RPMI7951 (cell line): ENCODE data around the gene MAGI2. TPM values are rescaled to one million over a fixed set of nuclear protein-coding genes. Genes with fewer than 3 reads are reported as not detected.

Experiments used
- DNase-seq: peaks from one replicate; pipeline ENCODE4 v3.0.0-alpha.2; 2012; ENCODE audit warnings: low read depth
- total RNA-seq: library from RNA; depleted of rRNA; stranded (reverse); fragments of >200 nt; shearing (Covaris generic); gene quantifications from 2 replicates; pipeline ENCODE4 v1.2.3, GENCODE V29; 2014

MAGI2 gene
- total RNA-seq, 1 experiment from 2014 or later: 1.1 TPM

DNA sequence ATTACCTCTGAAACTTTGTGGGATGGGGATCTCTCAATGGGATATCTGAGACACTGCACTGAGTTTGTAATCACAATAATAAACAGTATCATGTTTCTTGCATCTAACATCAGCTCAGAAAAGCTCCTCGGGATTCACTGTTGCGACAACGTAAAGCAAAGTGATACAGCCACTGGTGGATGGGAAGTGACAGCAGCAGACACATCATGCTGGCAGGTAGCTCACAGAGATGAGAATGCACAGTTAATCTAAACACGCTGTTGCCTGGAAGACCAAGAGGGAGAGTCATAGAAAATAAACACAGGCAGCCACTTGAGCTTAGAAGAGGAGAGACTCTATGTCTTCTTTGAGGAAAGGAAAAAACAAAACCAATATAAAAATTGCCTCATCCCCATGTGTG lies 513.8 kb downstream of the MAGI2 start:
- no peak for DNase-seq

DNA sequence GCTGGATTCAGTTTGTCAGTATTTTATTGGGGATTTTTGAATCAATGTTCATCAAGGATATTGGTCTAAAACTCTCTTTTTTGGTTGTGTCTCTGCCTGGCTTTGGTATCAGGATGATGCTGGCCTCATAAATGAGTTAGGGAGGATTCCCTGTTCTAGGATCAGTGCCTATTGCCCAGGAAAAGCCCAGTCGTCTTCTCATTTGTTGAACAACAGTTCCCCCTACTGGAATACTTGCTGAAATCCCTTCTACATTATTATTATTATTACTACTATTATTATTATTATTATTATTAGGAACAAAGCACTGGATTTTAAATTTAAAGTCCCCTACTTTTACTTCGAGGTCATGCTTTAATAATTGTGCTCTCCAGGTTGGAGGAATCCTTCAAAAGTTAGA lies 528.9 kb downstream of the MAGI2 start:
- DNase-seq: no peak

DNA sequence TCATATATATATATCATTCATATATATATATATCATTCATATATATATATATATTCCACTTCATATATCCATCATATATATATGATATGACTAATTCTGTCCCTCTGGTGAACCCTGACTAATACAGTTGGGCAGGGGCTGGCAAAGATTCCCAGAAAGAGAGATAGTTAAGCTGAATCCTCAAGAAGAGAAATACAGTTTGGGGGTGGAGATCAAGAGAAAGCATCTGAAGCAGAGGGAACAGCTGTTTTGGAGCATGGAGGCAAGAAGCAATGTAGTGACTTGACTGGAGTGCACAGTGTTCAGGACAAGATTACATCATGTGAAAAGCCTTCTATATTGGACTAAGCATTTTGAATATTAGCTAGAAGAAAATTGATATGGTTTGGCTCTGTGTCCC lies 540.7 kb downstream of the MAGI2 start:
- DNase-seq: no peak

DNA sequence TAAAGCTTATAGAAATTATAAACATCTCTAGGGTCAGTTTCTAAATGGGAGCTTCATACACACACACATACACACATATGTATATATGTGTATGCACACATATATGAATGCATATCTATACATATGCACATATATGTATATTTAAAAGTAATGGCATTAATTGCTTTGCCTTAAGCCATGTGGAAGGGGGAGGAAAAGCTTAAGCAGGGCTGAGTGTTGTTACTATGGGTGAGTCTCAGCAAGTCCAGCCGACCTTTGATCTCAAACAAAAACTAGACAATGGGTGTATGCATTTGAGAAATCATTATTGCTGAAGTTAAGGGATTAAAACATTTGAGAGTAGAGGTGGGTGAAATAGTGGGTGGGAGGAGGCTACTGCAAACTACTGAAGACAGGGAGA lies 546.7 kb downstream of the MAGI2 start:
- DNase-seq: no peak

DNA sequence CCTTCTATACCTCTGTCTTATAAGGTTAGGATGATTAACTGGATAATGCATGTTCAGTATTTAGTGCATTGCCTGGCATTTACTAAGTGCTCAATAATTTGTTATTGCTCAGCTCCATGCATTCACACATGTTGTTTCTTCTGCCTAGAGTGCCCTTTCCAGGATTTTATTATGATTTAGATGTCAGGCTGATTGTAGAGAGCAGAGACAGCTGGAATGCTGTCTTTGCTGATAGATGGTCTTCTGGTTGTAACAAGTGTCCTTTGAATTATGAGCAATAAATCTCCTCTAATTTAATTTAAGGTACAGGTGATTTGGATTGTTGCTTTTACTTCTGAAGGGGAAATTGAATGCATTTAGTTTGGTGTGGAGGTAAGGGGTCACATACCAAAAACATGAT lies 548.0 kb downstream of the MAGI2 start:
- DNase-seq: no peak

DNA sequence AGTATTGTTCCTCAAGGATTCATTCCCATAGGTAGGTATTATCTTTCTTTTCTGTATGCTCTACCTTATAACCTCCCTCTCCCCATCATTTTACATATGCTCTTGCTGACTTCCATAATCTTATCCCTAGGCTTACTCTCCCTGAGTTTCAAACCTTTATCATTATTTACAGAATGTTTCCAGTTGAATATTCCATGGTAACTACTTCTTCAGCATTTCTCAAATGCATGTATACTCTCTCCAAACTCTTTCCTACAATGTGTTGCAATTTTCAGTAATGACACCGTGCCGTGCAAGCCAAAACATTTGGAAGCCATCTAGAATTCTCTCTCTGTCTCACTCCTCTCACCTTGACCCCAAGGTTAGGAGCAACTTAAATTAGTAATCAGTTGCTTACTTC lies 548.5 kb downstream of the MAGI2 start:
- no peak for DNase-seq

DNA sequence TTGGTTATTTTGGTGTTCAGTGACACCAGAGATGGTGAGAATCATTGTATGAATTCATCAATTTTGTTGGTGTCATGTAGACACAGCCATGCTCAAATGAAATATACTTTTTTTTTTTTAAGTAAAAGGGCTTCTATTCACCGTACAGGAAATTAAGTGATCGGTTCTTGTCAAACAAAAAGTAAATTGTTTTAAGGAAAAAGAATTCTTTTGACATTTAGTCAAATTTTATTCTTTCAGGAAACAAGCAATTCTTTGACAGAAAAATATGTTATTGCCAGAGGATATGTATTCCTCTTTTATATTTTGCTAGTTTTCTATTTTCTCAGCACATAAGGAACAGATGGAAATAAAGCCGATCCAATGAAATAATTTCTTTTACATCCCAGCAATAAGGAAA lies 551.9 kb downstream of the MAGI2 start:
- no peak for DNase-seq

DNA sequence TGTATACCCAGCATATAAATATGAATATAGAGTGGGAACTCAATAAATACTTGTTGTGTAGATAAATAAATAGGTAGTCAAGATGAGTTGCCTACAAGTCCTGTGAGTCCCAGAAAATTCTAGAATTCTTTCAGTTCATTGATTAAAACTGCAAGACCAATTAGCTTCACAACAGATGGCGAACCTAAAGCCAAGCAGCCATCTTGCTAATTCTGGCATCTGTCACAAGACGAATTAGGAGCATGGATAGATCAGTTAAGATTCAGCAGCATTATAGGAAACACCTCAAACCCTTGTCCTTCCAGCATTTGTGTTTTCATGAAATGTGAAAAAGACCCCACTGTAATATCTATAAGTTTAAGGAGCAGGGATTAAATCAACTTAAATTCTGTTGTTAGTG lies 552.7 kb downstream of the MAGI2 start:
- no peak for DNase-seq

DNA sequence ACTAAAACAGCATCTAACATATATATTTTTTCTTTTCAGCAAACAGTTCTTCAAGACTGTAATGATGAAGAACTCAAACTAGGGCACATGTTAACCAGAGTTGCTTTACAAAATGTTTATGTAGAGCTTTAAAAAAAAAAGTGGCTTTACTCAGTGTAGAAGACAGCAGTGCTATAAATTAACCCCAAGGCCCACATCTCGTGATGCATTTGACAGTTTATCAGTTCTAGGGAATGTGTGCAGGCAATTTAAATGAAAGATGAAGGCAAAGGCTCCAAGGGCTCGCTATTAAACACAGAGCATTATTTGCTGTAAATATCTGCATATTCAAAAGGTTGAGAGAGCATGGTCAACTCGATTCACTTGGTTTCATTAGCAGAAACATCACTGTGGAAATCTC lies 558.1 kb downstream of the MAGI2 start:
- DNase-seq: no peak

DNA sequence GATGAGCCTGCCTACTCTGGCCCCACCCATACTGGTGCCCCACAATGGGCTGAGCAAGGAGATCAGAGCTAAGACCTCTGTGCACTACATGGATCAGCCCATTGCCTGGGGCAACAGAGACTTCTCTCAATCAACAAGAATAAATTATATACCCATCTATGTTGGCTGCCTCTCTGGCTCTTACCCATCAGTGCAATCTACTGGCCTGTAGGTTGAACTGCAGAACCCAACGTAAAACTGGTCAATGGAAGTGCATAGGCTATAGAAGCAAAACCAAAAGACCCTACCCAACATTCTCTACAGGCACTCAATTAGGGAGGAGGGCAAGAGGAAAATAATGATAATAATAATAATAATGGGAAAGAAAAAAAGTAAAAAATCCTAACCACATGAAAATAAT lies 574.3 kb downstream of the MAGI2 start:
- DNase-seq: no peak

DNA sequence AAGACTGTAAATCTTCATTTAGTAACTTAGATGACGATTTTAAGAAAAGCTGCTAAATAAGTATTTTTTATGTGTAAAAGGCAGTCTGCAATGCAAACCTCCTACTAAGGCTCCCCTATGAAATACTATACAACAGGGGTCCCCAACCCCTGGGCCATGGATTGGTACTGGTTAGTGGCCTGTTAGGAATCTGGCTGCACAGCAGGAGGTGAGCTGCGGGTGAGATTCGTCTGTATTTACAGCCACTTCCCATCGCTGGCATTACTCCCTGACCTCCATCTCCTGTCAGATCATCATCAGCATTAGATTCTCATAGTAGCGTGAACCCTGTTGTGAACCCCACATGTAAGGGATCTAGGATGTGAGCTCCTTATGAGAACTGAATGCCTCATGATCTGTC lies 580.4 kb downstream of the MAGI2 start:
- DNase-seq: no peak

DNA sequence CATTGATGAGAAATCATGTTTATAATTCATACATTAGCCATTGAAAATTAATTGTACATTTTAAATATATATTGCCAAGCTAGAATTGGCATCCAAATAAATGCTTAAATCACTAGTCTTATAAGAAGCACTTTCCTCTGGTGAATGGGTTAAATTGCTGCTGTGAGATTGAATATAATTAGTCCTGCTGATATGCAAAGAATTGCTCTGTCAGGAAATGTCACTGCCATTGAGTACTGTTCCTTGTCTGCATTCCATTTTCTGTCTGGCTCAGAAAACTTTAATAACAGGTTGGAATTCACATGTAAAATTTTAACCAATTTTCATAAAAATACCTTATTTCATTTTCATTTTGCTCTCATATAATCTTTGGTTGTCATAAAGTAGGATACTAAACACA lies 589.1 kb downstream of the MAGI2 start:
- DNase-seq: no peak

DNA sequence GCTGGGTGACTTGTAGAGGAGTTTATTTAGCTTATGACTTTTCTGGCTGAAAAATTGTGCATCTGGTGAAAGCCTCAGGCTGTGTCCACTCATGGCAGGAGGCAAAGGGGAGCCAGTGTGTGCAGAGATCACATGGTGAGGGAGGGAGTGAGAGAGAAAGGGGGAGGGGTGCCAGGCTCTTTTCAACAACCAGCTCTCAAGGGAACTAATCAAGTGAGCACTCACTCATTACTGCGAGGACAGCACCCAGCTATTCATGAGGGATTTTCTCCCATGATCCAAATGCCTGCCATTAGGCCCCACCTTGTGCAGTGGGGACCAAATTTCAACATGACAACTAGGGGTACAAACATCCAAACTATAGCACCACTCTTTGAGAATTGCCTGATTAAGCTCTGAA lies 590.2 kb downstream of the MAGI2 start:
- DNase-seq: no peak

DNA sequence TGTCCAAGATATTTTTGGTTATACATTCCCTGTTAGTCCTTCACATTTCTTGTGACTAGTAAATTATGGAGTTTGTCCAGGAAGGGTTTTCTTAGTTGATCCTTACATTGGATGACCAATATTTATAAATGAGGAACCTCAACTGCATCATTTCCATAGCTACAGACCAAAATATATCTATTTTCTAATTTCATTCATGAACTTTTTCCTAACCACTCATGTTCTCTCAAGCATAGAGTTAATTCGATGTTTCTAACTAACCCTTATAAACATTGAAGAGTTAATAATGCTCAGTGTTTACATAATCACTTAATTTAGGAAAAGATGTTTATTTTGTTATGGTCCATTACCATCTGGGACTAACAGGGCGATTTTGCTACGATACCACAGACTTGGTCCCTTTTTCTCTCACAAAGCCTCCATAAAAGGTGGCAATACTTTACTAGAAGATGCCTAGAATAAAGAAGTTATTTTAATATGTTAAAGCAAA lies 591.0 kb downstream of the MAGI2 start:
- DNase-seq: no peak

DNA sequence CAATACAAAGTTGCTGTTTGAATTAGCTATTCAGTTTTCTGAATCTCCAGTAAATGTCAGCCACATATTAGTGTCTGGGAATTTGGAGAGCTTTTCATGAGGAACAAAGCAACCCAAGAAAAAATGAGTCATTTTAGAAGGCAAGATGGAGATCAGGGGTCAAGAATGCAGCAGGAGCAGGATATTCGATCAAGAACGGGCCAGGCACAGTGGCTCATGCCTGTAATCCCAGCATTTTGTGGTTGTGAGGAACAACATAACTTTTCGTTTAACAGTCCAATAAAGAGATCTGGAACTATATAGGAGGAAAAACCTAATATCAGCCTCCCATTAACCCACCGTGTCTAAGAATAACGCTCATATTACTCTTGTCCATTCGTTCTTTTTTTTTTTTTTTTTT lies 600.5 kb downstream of the MAGI2 start:
- no peak for DNase-seq

DNA sequence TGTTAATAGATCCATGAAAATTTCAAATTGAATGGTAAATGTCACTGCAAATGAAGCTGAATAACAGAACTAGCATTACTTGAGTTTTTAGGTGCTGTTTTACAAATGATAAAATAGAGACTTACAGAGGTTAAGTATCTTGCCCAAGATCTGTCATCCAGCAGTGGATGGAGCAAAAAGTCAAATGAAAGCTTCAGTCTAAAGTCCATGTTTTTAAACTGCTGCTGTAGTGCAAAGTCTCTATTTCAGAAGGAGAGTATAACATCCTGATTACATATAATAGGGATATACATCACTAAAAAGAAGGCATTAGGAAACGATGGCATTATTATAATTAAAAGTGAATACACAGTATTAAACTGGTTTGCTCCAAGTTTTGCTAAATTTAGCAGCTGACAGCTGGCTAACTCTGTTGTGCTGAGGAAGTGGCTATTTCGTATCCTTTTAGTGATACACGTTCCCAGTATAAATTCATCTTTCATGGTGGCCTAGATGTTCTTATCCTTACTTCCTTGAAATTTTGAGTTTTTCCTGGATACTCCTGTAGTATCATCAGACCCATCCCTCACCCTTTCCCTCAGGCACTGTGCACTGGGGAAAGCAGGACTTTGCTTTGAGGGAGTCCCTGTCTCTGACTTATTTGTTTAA lies 603.2 kb downstream of the MAGI2 start:
- no peak for DNase-seq

DNA sequence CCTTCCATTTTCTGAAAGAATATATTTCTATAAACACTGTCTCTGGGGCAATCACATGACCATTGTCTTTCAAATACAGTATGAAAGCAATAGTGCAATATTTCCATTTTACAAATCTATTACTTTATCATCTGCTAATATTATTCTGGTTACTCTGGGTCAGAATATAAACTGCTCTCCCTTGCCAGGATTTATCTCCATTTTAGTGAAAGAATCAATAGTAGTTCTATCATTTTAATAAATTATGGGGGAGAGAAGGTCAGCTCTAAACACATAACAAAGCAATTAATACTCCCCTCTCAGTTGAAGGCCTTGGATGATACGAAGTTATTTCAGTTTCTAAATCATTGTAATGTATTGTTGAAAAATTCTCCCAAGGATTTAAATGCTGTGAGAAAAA lies 608.3 kb downstream of the MAGI2 start:
- no peak for DNase-seq

DNA sequence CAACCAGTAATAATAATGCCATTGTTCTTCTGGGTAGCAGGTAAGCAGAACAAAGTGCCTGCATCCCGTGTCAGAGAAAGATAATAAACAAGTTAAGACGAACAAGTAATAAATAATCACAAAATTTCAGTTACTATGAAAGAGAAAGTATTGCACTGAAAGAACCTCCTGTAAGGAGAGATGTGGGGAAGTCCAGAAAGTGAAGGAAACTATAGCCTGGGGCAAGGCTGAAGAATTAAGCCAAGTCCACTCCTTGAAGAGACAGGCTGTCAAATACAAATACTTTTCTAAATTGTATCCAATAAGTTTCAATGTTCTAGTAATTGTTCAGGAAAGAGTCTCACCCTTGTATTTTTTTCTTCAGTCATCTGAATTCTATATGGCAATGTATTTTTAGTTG lies 611.4 kb downstream of the MAGI2 start:
- no peak for DNase-seq

DNA sequence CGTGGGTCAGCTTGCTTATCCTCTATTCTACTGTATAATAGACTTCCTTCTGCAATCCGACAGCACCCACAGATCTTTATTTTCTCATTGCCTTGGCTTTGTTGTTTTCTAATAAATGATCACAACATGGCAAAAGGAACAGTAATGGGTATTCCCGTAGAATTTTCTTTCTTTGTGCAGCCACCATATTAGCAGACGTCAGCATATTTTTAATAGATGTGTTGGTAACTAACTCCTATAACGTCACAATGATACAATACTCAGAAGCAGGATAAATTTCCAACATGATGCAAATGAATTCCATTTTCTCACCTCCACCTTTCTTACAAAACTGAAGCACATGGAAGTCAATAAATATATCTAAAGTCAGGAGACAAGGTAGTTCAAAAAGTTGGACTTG lies 617.6 kb downstream of the MAGI2 start:
- DNase-seq: no peak

DNA sequence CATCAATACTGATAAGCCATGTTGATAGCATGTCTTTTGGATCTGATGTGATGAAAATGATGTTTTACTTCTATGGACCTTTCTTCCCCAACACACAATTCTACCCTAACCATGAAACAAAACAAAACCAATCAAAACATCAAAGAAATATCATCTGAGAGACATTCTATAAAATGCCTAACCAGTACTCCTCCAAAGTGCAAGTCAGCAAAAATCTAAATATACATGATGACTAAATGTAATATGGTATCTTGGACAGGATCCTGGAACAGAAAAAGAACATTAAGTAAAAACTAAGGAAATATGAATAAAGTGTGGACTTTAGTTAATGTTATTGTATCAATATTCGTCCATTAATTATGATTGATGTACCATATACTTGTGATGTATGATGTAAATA lies 625.1 kb downstream of the MAGI2 start:
- no peak for DNase-seq

DNA sequence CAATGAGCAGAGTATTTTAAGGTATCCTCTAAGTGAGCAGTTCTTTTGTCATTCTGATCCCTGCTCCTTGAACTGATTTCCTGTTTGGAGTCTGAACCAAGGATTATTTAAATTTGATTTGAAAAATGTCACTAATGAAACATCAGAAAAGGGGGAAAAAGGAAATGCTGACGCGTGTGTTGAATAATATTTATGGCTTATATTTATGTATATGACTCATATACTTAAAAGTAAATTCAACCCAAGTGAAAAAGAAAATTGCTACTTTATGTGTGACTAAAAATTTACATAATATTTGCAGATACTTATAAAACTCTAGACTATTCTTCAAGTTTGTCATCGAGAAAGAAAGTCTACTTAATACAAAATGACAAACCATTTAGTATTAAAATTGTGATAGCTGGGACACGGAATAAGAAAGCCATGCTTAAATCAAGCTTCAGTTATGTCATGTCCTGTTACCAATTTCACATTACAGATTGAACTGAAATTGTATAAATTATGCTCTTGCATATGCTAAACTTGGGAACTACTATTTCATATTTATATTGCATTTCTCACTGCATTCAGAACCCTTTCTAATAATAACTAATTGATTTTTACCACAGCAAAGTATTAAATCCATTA lies 649.9 kb downstream of the MAGI2 start:
- DNase-seq: no peak

DNA sequence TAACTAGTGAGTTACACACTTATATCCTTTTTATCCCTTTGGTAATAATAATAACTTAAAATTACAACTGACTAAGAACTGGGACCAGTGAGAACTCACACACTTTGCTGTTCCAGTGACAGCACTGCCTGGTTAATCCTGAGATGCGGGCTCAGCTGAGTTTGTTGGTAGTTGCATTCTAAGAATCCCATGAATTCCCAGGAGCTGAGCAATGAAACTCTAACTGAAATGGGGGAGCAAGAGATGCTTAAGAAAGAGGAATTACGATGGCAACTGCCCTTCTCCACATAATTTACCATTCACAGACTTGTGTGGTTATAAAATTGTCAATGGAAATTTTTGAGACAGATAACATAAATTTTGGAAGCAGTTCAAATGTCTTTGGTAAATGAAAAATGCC lies 659.4 kb downstream of the MAGI2 start:
- DNase-seq: no peak

DNA sequence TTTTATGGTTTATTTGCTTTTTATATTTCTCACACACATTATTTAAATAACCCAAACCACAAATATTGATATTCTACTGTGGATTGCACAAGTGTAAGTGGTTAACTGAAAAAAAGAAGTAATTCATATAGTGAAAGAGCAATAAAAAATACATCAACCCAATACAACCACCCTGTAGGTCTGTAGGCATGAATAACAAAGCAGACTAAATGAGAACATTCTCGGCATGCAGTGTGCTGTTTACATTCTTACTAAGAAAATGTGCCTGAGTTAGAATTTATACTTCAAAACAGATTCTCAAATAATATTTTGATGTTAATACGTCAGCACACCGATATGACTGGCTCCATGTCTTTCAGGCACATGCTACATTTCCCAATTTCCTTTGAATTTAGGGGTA lies 660.8 kb downstream of the MAGI2 start:
- DNase-seq: no peak

DNA sequence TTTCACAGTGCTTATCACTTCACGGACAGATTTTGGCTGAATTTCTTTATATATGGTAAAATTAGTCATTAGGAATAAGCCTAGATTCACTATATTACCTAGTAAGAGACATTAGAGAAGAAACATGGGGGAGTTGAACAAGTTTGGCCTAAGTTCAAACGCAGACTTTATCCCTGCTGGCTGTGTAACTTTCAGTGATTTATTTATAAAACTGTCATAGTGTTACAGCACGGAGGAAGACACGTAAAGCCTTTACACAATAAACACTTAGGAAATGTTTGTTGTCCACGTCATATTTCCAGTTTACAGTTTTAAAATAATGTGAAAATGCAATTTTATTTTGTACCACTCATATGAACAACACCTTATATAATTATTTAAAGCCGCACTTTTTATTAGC lies 661.5 kb downstream of the MAGI2 start:
- no peak for DNase-seq
